DOHH2 (cell line): ENCODE measurements around the gene WWP2.
A peak's percentile ranks its signal among the peaks of the same experiment; 100 is the strongest.

Source experiments
- H3F3A ChIP-seq: fragments of 200-600 bp; sonication (generic), shearing (Covaris generic); 2 replicates; pipeline ENCODE4 v1.6.0; 2016; ENCODE audit warnings: antibody characterized with exemption, mild to moderate bottlenecking; ENCODE audit not compliant: control insufficient read depth, insufficient read depth
- H3K27ac ChIP-seq: fragments of 200-600 bp; sonication (generic); 2 replicates; pipeline ENCODE4 v1.5.1; 2014; ENCODE audit warnings: low read depth, mild to moderate bottlenecking, low read length, moderate library complexity
- H3K27me3 ChIP-seq: fragments of 200-600 bp; sonication (generic); 2 replicates; pipeline ENCODE4 v1.6.1; 2014; ENCODE audit warnings: mild to moderate bottlenecking, low read length, mixed read lengths; ENCODE audit not compliant: control insufficient read depth
- H3K36me3 ChIP-seq: fragments of 200-600 bp; sonication (generic); 2 replicates; pipeline ENCODE4 v1.6.1; 2014; ENCODE audit warnings: mild to moderate bottlenecking, low read length, moderate library complexity, mixed read lengths; ENCODE audit not compliant: control insufficient read depth
- H3K4me1 ChIP-seq: fragments of 200-600 bp; sonication (generic); 2 replicates; pipeline ENCODE4 v1.6.1; 2014; ENCODE audit warnings: mild to moderate bottlenecking, low read length, mixed read lengths; ENCODE audit not compliant: control insufficient read depth
- H3K4me2 ChIP-seq: fragments of 200-600 bp; sonication (generic); 2 replicates; pipeline ENCODE4 v1.6.0; 2014; ENCODE audit warnings: mild to moderate bottlenecking, low read length, moderate library complexity
- H3K4me3 ChIP-seq: fragments of 200-600 bp; sonication (generic); 2 replicates; pipeline ENCODE4 v1.5.1; 2014; ENCODE audit warnings: mild to moderate bottlenecking, low read length, mixed read lengths
- H3K79me2 ChIP-seq: fragments of 200-600 bp; sonication (generic); 2 replicates; pipeline ENCODE4 v1.6.1; 2014; ENCODE audit warnings: mild to moderate bottlenecking, low read length, mixed read lengths; ENCODE audit not compliant: control insufficient read depth
- H3K9me2 ChIP-seq: fragments of 200-600 bp; sonication (generic); replicated peaks from 2 replicates; pipeline ENCODE4 v1.6.1; 2014; ENCODE audit warnings: mild to moderate bottlenecking, low read length, mixed read lengths; ENCODE audit not compliant: control insufficient read depth
- H3K9me3 ChIP-seq: fragments of 200-600 bp; sonication (generic); 2 replicates; pipeline ENCODE4 v1.6.1; 2014; ENCODE audit warnings: antibody characterized with exemption, low read length, mixed read lengths; ENCODE audit not compliant: control insufficient read depth, insufficient read depth
- H4K20me1 ChIP-seq: fragments of 200-600 bp; sonication (generic); 2 replicates; pipeline ENCODE4 v1.6.0; 2014; ENCODE audit warnings: low read depth, mild to moderate bottlenecking, antibody characterized with exemption, low read length, moderate library complexity; ENCODE audit not compliant: control insufficient read depth, insufficient read depth
- EZH2phosphoT487 ChIP-seq: fragments of 200-600 bp; sonication (generic); IDR thresholded peaks from 2 replicates; pipeline ENCODE4 v1.6.1; 2017; ENCODE audit warnings: borderline replicate concordance, mild to moderate bottlenecking, antibody characterized with exemption, low read length, moderate library complexity, mixed read lengths
- TF ChIP-seq, protein P1 (sequence below): fragments of 200-600 bp; sonication (generic); IDR thresholded peaks from one replicate; pipeline ENCODE4 v1.5.1; 2014; ENCODE audit warnings: antibody characterized with exemption, mild to moderate bottlenecking, low read depth, low read length; ENCODE audit not compliant: poor library complexity, severe bottlenecking

WWP2 gene

DNA sequence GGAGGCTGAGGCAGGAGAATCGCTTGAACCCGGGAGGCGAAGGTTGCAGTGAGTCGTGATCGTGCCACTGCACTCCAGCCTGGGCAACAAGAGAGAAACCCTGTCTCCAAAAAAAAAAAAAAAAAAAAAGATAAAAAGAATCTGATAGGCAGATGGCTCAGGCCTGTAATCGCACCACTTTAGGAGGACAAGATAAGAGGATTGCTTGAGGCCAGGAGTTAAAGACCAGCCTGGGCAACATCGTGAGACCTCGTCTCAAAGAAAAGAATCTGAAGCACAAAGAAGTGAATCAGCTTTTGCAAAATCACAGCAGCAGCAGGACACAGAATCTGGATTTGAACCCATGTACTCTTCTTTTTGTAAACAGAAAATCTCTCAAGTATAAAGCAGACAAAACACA is 15.0 kb upstream of the WWP2 start:
- Histone ChIP-seq H3K4me2 (no peak overlapping the region), H3K4me1 (peaks cover under 1% of the 10 kb centered on the region; the same call in 1 of the 2 replicates), H3K36me3 (peaks cover 95% of the 10 kb centered on the region), H4K20me1 (no peaks in the 10 kb centered on the region), H3K4me3 (no peak overlapping the region), H3K79me2 (peaks cover 43% of the 10 kb centered on the region), H3K9me2 (no peaks in the 10 kb centered on the region), H3K9me3 (no peaks in the 10 kb centered on the region), H3K27ac (no peak overlapping the region), H3K27me3 (no peaks in the 10 kb centered on the region), H3F3A (no peaks in the 10 kb centered on the region)
- TF ChIP-seq, protein P1, sequence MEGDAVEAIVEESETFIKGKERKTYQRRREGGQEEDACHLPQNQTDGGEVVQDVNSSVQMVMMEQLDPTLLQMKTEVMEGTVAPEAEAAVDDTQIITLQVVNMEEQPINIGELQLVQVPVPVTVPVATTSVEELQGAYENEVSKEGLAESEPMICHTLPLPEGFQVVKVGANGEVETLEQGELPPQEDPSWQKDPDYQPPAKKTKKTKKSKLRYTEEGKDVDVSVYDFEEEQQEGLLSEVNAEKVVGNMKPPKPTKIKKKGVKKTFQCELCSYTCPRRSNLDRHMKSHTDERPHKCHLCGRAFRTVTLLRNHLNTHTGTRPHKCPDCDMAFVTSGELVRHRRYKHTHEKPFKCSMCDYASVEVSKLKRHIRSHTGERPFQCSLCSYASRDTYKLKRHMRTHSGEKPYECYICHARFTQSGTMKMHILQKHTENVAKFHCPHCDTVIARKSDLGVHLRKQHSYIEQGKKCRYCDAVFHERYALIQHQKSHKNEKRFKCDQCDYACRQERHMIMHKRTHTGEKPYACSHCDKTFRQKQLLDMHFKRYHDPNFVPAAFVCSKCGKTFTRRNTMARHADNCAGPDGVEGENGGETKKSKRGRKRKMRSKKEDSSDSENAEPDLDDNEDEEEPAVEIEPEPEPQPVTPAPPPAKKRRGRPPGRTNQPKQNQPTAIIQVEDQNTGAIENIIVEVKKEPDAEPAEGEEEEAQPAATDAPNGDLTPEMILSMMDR, result no peak
- no peak for TF ChIP-seq EZH2phosphoT487

GRCh38 chr16:69748694-69749345 is 13.3 kb upstream of the WWP2 start:
- Histone ChIP-seq H4K20me1 (0 out of 2 replicates have a peak, but pooled peaks cover 5% of the 10 kb centered on the region), H3K9me2 (no peaks in the 10 kb centered on the region), H3F3A (no peaks in the 10 kb centered on the region), H3K4me1 (peaks cover 14% of the 10 kb centered on the region), H3K27ac (no peak overlapping the region), H3K36me3 (peaks cover 92% of the 10 kb centered on the region), H3K79me2 (peaks cover 60% of the 10 kb centered on the region), H3K9me3 (no peaks in the 10 kb centered on the region), H3K27me3 (no peaks in the 10 kb centered on the region), H3K4me3 (no peak overlapping the region), H3K4me2 (no peak overlapping the region)
- TF ChIP-seq, protein P1, result no peak
- TF ChIP-seq EZH2phosphoT487, result no peak

DNA sequence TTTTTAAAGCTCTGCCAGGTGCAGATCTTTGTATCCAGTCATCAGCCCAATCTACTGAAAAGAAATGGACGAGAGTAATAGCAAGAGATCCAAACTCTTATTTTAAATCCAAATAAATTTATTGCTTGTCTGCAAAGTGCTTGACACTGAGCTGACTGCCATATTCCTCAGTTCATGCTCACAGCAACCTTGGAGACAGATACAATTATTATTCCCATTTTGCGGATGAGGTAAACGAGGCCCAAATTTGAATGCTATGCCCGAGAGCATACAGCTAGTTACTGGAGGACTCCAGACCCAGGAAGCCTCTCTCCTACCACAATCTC is 8.0 kb upstream of the WWP2 start:
- Histone ChIP-seq H3K27ac (peak overlapping the region; percentile 39), H3K9me2 (no peaks in the 10 kb centered on the region), H3K4me2 (peak overlapping the region; percentile 76), H3K9me3 (no peaks in the 10 kb centered on the region), H3F3A (no peaks in the 10 kb centered on the region), H3K27me3 (no peaks in the 10 kb centered on the region), H3K4me1 (peaks cover 20% of the 10 kb centered on the region), H3K36me3 (peaks cover 49% of the 10 kb centered on the region), H3K79me2 (peaks cover 48% of the 10 kb centered on the region), H4K20me1 (0 out of 2 replicates have a peak, but pooled peaks cover 5% of the 10 kb centered on the region), H3K4me3 (peak overlapping the region; percentile 87)
- TF ChIP-seq, protein P1, result no peak
- no peak for TF ChIP-seq EZH2phosphoT487
